ENCODE data around the gene EID2B. TPM values are rescaled to one million over a fixed set of nuclear protein-coding genes. Genes with fewer than 3 reads are reported as not detected.

EID2B gene
- total RNA-seq, 1 experiment from 2014 or later = 2.2 TPM

DNA sequence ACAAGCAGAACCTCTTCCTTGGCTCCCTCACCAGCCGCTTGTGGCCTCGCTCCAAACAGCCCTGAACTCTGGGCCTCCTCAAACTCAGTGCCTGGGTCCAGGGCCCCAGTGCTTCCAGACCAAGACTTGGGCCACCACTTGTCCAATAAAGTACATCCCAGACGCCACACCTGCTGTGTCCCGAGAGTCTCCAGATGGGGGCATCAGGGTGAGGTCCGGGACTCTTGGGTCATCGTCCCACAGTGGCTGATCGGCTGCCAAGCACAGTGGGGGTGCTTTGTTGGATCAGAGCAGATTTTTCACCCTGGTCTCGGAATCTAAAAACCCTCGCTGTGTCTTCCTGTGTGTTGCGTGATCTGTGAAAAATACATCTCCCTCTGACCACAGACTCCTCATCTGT, 42.9 kb downstream of the EID2B start:
- Histone ChIP-seq H4K91ac (ENCODE audit: insufficient read length, low read depth, low read length) (no peak overlapping the region), H4K8ac (replicated peaks; ENCODE audit: insufficient read length, low read depth, low read length) (no peak overlapping the region), H3K18ac (ENCODE audit: insufficient read length, low read depth, low read length) (no peak overlapping the region), H3K4me1 (ENCODE audit: insufficient read depth, low read length) (no peaks in the 10 kb centered on the region), H4K5ac (ENCODE audit: insufficient read length, low read depth, low read length) (no peak overlapping the region), H3K56ac (ENCODE audit: insufficient read length, low read depth, low read length) (no peak overlapping the region), H3K27ac (ENCODE audit: insufficient read length, low read depth, low read length) (no peak overlapping the region), H2AFZ (ENCODE audit: low read length) (no peak overlapping the region), H2BK12ac (ENCODE audit: insufficient read length, low read depth, low read length) (no peak overlapping the region), H3K14ac (ENCODE audit: insufficient read depth, low read length) (no peak overlapping the region), H3K79me1 (ENCODE audit: insufficient read depth, low read depth, low read length, poor library complexity, severe bottlenecking) (no peaks in the 10 kb centered on the region), H3K4me2 (ENCODE audit: insufficient read depth, insufficient read length, low read length) (no peak overlapping the region), H3T11ph (ENCODE audit: low read length) (no peak overlapping the region), H3K23ac (ENCODE audit: insufficient read length, low read depth, low read length) (no peak overlapping the region), H2AK5ac (ENCODE audit: insufficient read length, low read length) (no peak overlapping the region), H2BK20ac (ENCODE audit: low read depth, low read length, poor library complexity, severe bottlenecking) (no peak overlapping the region), H3K4ac (ENCODE audit: low read depth, low read length) (no peak overlapping the region), H3K27me3 (ENCODE audit: insufficient read depth, low read length) (no peaks in the 10 kb centered on the region), H3K9me3 (ENCODE audit: control insufficient read depth, low read depth, low read length) (no peaks in the 10 kb centered on the region), H2BK120ac (ENCODE audit: low read depth, low read length, poor library complexity, severe bottlenecking) (no peak overlapping the region), H3K9ac (ENCODE audit: extremely low read depth, insufficient read length, low read length) (no peak overlapping the region), H3K79me2 (ENCODE audit: insufficient read depth, low read length) (no peaks in the 10 kb centered on the region), H4K20me1 (ENCODE audit: control insufficient read depth, insufficient read depth, insufficient read length) (no peaks in the 10 kb centered on the region), H2BK5ac (ENCODE audit: insufficient read length, low read length) (no peak overlapping the region), H2BK15ac (ENCODE audit: low read depth, low read length) (no peak overlapping the region), H3K23me2 (ENCODE audit: insufficient read length, low read depth, low read length, poor library complexity, severe bottlenecking) (no peaks in the 10 kb centered on the region)
- TF ChIP-seq CTCF (conservative IDR thresholded peaks at IDR 0.05) = no peak
- DNase-seq = no peak
- peak overlapping the region in 1 of 2 experiments; percentile 10; a peak in 1 of 5 replicates for H3K4me3 Mint-ChIP-seq
- H3K36me3 Mint-ChIP-seq (ENCODE audit: insufficient read depth in 1 of 3, low read depth in 3 of 3) = peaks cover 36 to 66% (median 47%) of the 10 kb centered on the region in 3 experiments
- H3K27me3 Mint-ChIP-seq (ENCODE audit: low read depth) = no peaks in the 10 kb centered on the region; the same call in 1 of the 2 replicates
- peak overlapping the region in 2 of 3 experiments; percentile 23 to 24; a peak in 2 of 7 replicates for H3K27ac Mint-ChIP-seq
- H3K4me1 Mint-ChIP-seq = peaks cover 3 to 8% of the 10 kb centered on the region in 2 experiments; a peak in 3 of 4 replicates
- WGBS (ENCODE audit: extremely low coverage, insufficient read length, low lambda C conversion rate) = no CpG with 5 or more reads among the region's 10 CpGs
- no peaks in the 10 kb centered on the region for H3K9me3 Mint-ChIP-seq
